Aorta (tissue), 5 donors: ENCODE data around the gene EIPR1. TPM values are rescaled to one million over a fixed set of nuclear protein-coding genes. Genes with fewer than 3 reads are reported as not detected.

Experiments used
- ATAC-seq: fragments of 200-7000 bp; cut with Tn5 transposase; one replicate; pipeline ENCODE4 v1.9.1; 2022; ENCODE audit warnings: moderate library complexity; ENCODE audit not compliant: low FRiP score
- DNase-seq, 2 donors: peaks; one replicate each; pipeline ENCODE4 v3.0.0-alpha.2; 2020
- H3K27ac ChIP-seq, 2 donors: one replicate each; pipeline ENCODE4 v1.5.1; 2013; ENCODE audit warnings: low read length in 2 of 2, mild to moderate bottlenecking in 2 of 2, moderate library complexity in 2 of 2, control low read depth in 1 of 2, inconsistent platforms in 1 of 2, low read depth in 1 of 2
- H3K27me3 ChIP-seq, 2 donors: one replicate each; pipeline ENCODE4 v1.6.1; 2013; ENCODE audit warnings: control low read depth in 1 of 2, low read length in 1 of 2, mild to moderate bottlenecking in 1 of 2, moderate library complexity in 1 of 2; ENCODE audit not compliant: insufficient read depth in 2 of 2, control insufficient read depth in 1 of 2
- H3K36me3 ChIP-seq, 2 donors: one replicate each; pipeline ENCODE4 v1.6.1; 2013; ENCODE audit warnings: control low read depth in 1 of 2, low read length in 1 of 2, mild to moderate bottlenecking in 1 of 2; ENCODE audit not compliant: insufficient read depth in 2 of 2, control insufficient read depth in 1 of 2
- H3K4me1 ChIP-seq, 2 donors: one replicate each; pipeline ENCODE4 v1.6.1; 2013; ENCODE audit warnings: low read length in 2 of 2, control low read depth in 1 of 2, mild to moderate bottlenecking in 1 of 2, moderate library complexity in 1 of 2; ENCODE audit not compliant: insufficient read depth in 2 of 2, control insufficient read depth in 1 of 2
- H3K4me3 ChIP-seq, 2 donors: one replicate each; pipeline ENCODE4 v1.5.1; 2013; ENCODE audit warnings: low read length in 2 of 2, control low read depth in 1 of 2, mild to moderate bottlenecking in 1 of 2
- H3K9me3 ChIP-seq: one replicate; pipeline ENCODE4 v1.6.1; 2013; ENCODE audit warnings: mild to moderate bottlenecking, low read length; ENCODE audit not compliant: control insufficient read depth
- WGBS, 2 donors: extraction: QIAGEN DNeasy Blood & Tissue Kit; methylation state at CpG; one replicate each; pipeline ENCODE4 v1.1.7; 2013; 5-methylcytosine and 5-hydroxymethylcytosine counted together
- intact Hi-C, 2 donors: fragments of 100-400 bp; cut with DNase I; formaldehyde crosslinking; loops; one replicate each; pipeline versions ENCODE4 v1.14.2 to v1.15.0; 2022
- polyA plus RNA-seq, 2 donors: library from polyadenylated mRNA; stranded (reverse); fragments of 200-250 nt; gene quantifications; one replicate each; pipeline ENCODE4 v1.2.3, GENCODE V29; 2013
- total RNA-seq, 2 donors: library from RNA; stranded (reverse); fragmentation: NEBNext Ultra II Directional; extraction: Animal tissue kit (Norgen Biotek cat#: 25700); gene quantifications; one replicate each; pipeline ENCODE4 v1.2.1, GENCODE V29; 2021
- donor health status: healthy with polysubstance abuse.
- donor health status: Bipolar disorder and iron deficiency.
- donor health status: DM: no; HTN: no; CAD: no.
- donor health status: DM: no; HTN: no; CAD: no.
- donor health status: DM: yes; HTN: yes; CAD: no.

EIPR1 gene
- total and polyA plus RNA-seq, 4 donors, result 9.7 to 13.7 (median 10.0) TPM

DNA sequence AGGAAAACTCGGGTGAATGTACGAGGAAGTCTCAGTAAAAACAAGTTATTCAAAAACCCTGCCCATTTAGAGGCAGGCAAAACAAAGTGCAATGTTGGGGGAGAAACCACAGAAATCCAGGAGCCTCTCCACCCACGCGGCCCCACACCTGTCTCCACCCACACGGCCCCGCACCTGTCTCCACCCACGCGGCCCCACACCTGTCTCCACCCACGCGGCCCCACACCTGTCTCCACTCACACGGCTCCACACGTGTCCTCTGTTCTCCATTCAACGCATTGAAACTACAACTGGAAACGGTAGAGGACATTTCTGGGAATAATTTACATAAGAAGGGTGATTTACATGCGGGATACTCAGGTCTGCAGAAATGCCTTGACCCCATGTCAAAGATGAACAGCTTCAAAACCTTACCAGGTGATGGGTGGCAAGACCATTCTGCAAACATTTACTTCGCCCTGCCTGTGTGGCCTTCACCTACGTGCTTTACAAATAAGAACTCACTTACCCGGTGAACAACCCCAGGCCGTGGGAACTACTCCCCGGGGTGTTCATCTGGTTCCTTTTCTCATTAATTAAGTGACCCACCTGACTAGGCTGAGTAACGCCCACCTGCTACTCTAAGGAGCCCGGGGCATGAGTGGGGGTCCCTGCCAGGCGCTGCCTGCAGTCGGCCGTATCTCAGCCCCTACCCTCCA, 100.4 kb downstream of the EIPR1 start:
- no peaks in the 10 kb centered on the region for H3K9me3 ChIP-seq
- no peaks in the 10 kb centered on the region for H3K27me3 ChIP-seq
- no peaks in the 10 kb centered on the region for H3K4me1 ChIP-seq
- H3K36me3 ChIP-seq, result peaks cover 0 to 2% of the 10 kb centered on the region in 2 donors
- 88 to 91% methylated on average over 25 of the region's 25 CpGs for WGBS, 2 donors
- no peak overlapping the region for H3K4me3 ChIP-seq
- intact Hi-C loops, result no loop called here
- ATAC-seq (no peak), DNase-seq (peak in 1 of 2 donors; percentile 20)
- H3K27ac ChIP-seq, result no peak overlapping the region

DNA sequence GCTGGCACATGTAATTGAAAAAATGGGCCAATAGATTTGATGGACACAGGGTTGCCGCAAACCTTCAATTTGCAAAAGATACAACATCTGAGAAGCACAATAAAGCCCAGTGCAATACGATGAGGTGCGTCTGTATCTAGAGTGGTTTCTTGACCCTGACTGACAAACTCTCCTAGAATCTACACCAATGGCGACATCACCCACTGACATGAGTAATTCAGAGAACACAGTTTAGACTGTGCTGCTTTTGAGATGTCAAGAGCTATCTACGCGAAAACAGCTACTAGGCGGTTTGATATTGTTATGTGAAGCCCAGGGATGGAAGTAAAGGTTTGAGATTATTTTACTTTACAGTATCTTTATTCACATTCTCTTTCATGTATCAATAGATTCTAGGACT, 104.9 kb downstream of the EIPR1 start:
- Histone ChIP-seq H3K36me3 (no peaks in the 10 kb centered on the region), H3K4me1 (no peaks in the 10 kb centered on the region), H3K27me3 (no peaks in the 10 kb centered on the region), H3K9me3 (no peaks in the 10 kb centered on the region), H3K27ac (no peak overlapping the region), H3K4me3 (no peak overlapping the region)
- WGBS, 2 donors, result 98 to 99% methylated on average over 7 of the region's 7 CpGs
- ATAC-seq (no peak), DNase-seq (no peak)
- intact Hi-C loops, result no loop called here

DNA sequence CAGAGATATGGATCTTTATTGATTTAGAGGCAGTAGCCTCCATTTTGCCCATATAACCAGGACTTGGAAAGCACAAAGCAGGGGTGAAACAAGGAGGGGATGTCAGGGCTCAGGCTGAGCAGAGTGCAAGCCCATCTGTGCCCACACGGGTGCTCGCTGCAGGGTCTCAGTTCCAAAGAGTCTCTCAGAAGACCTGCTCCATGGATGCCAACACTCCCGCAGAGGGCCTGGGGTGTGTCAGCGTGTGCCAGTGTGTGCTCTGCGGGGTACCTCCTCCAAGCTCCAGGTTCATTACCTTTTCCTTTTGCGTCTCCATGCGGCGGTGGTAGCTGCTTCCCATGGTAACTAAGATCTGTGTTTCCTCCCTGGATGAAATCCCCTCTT, 107.5 kb downstream of the EIPR1 start:
- 98% methylated on average over 8 of the region's 8 CpGs for WGBS, 2 donors
- DNase-seq (no peak), ATAC-seq (no peak)
- Histone ChIP-seq H3K36me3 (no peaks in the 10 kb centered on the region), H3K27ac (no peak overlapping the region), H3K9me3 (no peaks in the 10 kb centered on the region), H3K4me3 (no peak overlapping the region), H3K4me1 (no peaks in the 10 kb centered on the region), H3K27me3 (no peaks in the 10 kb centered on the region)
- intact Hi-C loops, result no loop called here

DNA sequence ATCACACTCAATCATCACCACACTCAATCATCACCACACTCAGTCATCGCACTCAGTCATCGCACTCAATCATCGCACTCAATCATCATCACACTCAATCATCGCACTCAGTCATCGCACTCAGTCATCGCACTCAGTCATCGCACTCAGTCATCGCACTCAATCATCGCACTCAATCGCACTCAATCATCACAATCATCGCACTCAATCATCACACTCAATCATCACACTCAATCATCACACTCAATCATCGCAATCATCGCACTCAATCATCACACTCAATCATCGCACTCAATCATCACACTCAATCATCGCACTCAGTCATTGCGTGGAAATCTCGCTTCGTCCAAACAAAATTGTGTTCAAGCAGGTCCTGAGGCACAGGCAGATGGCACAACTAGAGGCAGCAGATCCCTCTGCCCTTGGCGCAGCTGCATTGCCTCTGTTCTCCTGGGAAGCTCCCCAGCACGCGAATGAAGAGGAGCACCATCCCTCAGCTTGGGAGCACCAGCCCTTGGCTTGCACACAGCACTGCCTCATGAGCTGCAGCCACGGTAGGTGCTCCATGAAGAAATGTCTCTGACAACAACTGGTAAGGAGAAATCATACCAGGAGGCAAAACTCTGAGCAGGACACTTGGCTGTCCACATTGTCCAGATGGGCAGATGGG, 108.1 kb downstream of the EIPR1 start:
- Histone ChIP-seq H3K36me3 (no peaks in the 10 kb centered on the region), H3K9me3 (no peaks in the 10 kb centered on the region), H3K27me3 (no peaks in the 10 kb centered on the region), H3K4me3 (no peak overlapping the region), H3K4me1 (no peaks in the 10 kb centered on the region), H3K27ac (no peak overlapping the region)
- intact Hi-C loops, result no loop called here
- DNase-seq (peak in 1 of 2 donors; percentile 71), ATAC-seq (no peak)
- WGBS, 2 donors, result 82 to 90% methylated on average over 22 of the region's 22 CpGs

DNA sequence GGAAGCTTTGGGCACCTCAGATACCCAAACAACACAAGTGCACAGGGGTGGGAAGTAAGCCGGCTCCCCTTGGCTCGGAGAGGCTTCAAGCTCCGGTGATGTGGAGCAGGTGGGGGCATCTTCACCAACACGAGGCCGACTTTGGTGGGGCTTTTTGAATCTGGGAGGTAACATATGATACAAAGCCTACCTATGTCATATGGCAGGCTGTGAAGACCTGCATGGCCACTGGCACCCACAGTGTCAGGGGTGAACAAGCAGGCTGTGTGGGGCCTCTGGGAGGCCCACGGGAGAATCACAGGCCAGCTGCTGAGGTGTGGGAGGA, 109.0 kb downstream of the EIPR1 start:
- H3K27me3 ChIP-seq, result no peaks in the 10 kb centered on the region
- H3K4me3 ChIP-seq, result no peak overlapping the region
- no peak for DNase-seq
- intact Hi-C loops, result no loop called here
- WGBS, 2 donors, result 94 to 97% methylated on average over 6 of the region's 6 CpGs
- H3K4me1 ChIP-seq, result no peaks in the 10 kb centered on the region
- H3K36me3 ChIP-seq, result no peaks in the 10 kb centered on the region
- no peak for ATAC-seq
- no peak overlapping the region for H3K27ac ChIP-seq
- H3K9me3 ChIP-seq, result no peaks in the 10 kb centered on the region

DNA sequence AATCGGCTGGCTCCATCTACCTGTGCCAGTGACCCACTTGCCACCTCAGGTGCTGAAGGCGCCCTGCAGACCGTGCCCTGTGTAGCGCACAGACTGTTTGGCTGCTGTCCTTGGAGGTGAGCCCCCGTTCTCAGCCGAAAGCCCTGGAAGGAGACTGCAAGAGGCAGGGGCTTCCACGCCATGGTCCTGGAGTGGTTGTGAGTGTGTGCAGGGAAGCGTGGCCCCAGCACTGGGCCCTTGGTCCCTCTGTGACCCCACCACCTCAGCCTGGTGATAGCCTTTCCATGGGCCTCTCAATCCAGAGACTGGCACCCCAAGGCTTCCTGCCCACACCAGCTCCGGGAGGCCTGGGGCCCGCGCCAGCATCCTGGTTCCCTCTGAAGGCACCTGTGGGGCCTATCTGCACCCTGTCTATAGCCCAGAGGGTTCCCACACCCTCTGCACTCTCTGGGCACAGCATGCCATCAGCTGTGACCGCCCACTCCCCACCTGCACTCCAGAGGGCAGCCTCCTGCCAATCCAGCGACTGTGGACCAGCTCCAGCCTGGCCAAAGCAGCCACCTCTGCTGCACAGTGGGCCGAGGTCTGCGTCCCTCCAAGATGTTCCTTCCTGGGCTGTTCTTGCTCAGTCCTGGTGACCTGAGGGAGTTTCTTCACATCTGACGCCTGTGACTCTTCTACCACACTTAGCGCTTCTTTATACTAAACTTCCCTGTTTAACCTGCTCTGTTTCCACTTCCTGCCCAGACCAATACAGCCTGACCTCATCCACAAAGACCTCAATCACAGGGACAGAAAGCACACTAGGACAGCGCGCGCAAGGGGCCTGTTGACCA, 109.5 kb downstream of the EIPR1 start:
- H3K27me3 ChIP-seq, result no peaks in the 10 kb centered on the region
- ATAC-seq (no peak), DNase-seq (no peak)
- intact Hi-C loops, result no loop called here
- H3K4me3 ChIP-seq, result no peak overlapping the region
- WGBS, 2 donors, result 96% methylated on average over 20 of the region's 20 CpGs
- H3K9me3 ChIP-seq, result no peaks in the 10 kb centered on the region
- no peak overlapping the region for H3K27ac ChIP-seq
- no peaks in the 10 kb centered on the region for H3K36me3 ChIP-seq
- no peaks in the 10 kb centered on the region for H3K4me1 ChIP-seq

DNA sequence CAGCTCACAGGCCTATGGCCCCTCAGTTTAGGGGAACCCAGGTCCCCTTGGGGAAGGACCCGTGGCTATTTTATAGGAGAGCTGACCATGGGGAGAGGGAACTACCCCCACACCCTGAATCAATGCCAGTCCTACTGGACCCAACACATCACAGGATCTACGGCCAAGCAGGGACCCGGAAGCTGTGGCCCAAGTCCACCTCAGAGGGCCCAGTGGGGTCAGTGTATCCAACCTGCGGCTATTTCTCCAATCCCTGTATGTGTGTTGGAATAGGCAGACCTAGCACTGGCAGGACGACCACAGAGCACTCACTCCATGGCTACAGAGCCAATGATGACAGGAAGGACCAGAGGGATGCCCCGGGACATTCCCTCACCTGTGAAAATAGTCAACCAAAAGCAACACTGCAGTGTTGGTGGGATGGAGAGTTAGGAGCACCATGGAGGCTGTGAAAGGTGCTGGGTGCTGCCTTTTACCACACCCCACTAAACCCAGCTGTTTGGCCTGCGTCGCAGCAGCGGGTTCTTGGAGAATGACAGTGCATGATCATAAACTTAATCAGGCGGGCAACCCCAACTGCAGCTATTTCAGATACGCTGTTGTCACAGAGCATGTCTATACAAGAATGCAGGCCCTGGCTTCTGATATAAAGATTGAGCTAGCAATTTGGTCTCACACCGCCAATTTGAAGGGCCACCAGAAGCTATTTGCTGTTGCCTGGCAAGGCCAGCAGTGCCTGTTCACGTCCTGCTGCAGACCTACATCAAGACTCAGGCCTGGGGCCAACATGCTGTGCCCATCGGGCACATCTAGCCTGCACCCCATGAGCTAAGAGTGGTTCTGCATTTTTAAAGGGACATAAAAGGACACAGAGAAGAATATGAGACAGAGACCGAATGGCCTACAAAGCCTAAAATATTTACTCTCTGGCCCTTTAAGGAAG, 110.4 kb downstream of the EIPR1 start:
- Histone ChIP-seq H3K36me3 (peaks cover 0 to 2% of the 10 kb centered on the region in 2 donors), H3K4me1 (no peaks in the 10 kb centered on the region), H3K4me3 (no peak overlapping the region), H3K27ac (no peak overlapping the region), H3K27me3 (no peaks in the 10 kb centered on the region), H3K9me3 (no peaks in the 10 kb centered on the region)
- no peak for DNase-seq
- 91 to 92% methylated on average over 15 of the region's 15 CpGs for WGBS, 2 donors
- intact Hi-C loops, result no loop called here
- no peak for ATAC-seq
